Globus pallidus (tissue), 1 donor: ENCODE measurements around the gene EDRF1.
"Not testable (repeated sequence)": the region's sequence is repeated elsewhere in the genome, so short reads cannot be mapped to it uniquely, and the experiment has no call there.

Experiments used
- DNase-seq: peaks from one replicate; pipeline ENCODE4 v3.0.0-alpha.2; 2015; ENCODE audit warnings: low spot score

EDRF1 gene

GRCh38 chr10:125719173-125720001, at the start of gene EDRF1:
Gene EDRF1, plus strand, starts transcription at chr10:125719709. Its CDS starts 99 bp downstream, at chr10:125719808.
- DNase-seq: peak; percentile 97

- DNase-seq: no peak
Observed at GRCh38 chr10:125672884-125673283, 46.6 kb upstream of the EDRF1 start.

GRCh38 chr10:125679436-125679835, 40.1 kb upstream of the EDRF1 start:
- DNase-seq: no peak

- DNase-seq: no peak
Observed at GRCh38 chr10:125683063-125683462, 36.4 kb upstream of the EDRF1 start, which contains the start of gene TEX36. Gene TEX36, minus strand, starts transcription at chr10:125683163. Its CDS starts 174 bp downstream, at chr10:125682989.

GRCh38 chr10:125683821-125684220, 35.7 kb upstream of the EDRF1 start:
- DNase-seq: no peak

- DNase-seq: no peak
Observed at GRCh38 chr10:125684581-125684980, 34.9 kb upstream of the EDRF1 start.

GRCh38 chr10:125687507-125688185, 31.9 kb upstream of the EDRF1 start:
- no peak for DNase-seq

- no peak for DNase-seq
Observed at GRCh38 chr10:125689955-125690569, 29.4 kb upstream of the EDRF1 start.

GRCh38 chr10:125691160-125691981, 28.1 kb upstream of the EDRF1 start:
- no peak for DNase-seq

GRCh38 chr10:125692196-125692595, 27.3 kb upstream of the EDRF1 start:
- DNase-seq: no peak

GRCh38 chr10:125692601-125693523, 26.6 kb upstream of the EDRF1 start:
- no peak for DNase-seq

- DNase-seq: no peak
Observed at GRCh38 chr10:125693524-125693847, 26.0 kb upstream of the EDRF1 start.

- DNase-seq: no peak
Observed at GRCh38 chr10:125694883-125695282, 24.6 kb upstream of the EDRF1 start.

GRCh38 chr10:125696884-125697283, 22.6 kb upstream of the EDRF1 start:
- not testable (repeated sequence) for DNase-seq

- no peak for DNase-seq
Observed at GRCh38 chr10:125698481-125698998, 21.0 kb upstream of the EDRF1 start.

GRCh38 chr10:125699562-125700143, 19.9 kb upstream of the EDRF1 start:
- no peak for DNase-seq

GRCh38 chr10:125700355-125700911, 19.1 kb upstream of the EDRF1 start:
- no peak for DNase-seq

GRCh38 chr10:125707541-125708468, 11.7 kb upstream of the EDRF1 start:
- no peak for DNase-seq

GRCh38 chr10:125708971-125709503, 10.5 kb upstream of the EDRF1 start:
- no peak for DNase-seq
